ENCODE data around the gene ARHGEF7. TPM values are rescaled to one million over a fixed set of nuclear protein-coding genes. Genes with fewer than 3 reads are reported as not detected.

ARHGEF7 gene
- total and polyA plus RNA-seq, 2 experiments from 2014 or later: 30.1 to 46.8 TPM

GRCh38 chr13:111252446-111253364 lies 137.6 kb downstream of the ARHGEF7 start:
- H3K4me2 ChIP-seq: no peak overlapping the region
- H4K20me1 ChIP-seq (ENCODE audit: insufficient read depth, poor library complexity, severe bottlenecking): peaks cover 8% of the 10 kb centered on the region
- H3K27me3 ChIP-seq: no peaks in the 10 kb centered on the region
- no peaks in the 10 kb centered on the region for H3K9me2 ChIP-seq (replicated peaks; ENCODE audit: insufficient read depth)
- TF ChIP-seq EZH2 (IDR thresholded peaks at IDR 0.05; ENCODE audit: borderline replicate concordance) (no peak), EZH2phosphoT487 (IDR thresholded peaks at IDR 0.05; ENCODE audit: low read depth, severe bottlenecking, unreplicated experiment) (no peak)
- TF ChIP-seq, protein P1, sequence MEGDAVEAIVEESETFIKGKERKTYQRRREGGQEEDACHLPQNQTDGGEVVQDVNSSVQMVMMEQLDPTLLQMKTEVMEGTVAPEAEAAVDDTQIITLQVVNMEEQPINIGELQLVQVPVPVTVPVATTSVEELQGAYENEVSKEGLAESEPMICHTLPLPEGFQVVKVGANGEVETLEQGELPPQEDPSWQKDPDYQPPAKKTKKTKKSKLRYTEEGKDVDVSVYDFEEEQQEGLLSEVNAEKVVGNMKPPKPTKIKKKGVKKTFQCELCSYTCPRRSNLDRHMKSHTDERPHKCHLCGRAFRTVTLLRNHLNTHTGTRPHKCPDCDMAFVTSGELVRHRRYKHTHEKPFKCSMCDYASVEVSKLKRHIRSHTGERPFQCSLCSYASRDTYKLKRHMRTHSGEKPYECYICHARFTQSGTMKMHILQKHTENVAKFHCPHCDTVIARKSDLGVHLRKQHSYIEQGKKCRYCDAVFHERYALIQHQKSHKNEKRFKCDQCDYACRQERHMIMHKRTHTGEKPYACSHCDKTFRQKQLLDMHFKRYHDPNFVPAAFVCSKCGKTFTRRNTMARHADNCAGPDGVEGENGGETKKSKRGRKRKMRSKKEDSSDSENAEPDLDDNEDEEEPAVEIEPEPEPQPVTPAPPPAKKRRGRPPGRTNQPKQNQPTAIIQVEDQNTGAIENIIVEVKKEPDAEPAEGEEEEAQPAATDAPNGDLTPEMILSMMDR (IDR thresholded peaks at IDR 0.05; ENCODE audit: poor library complexity): no peak
- H3K79me2 ChIP-seq: peaks cover 14% of the 10 kb centered on the region
- H2AFZ ChIP-seq: no peak overlapping the region
- no peak for DNase-seq (ENCODE audit: low spot score)
- 83% methylated on average over 6 of the region's 6 CpGs for WGBS (ENCODE audit: low lambda C conversion rate, missing lambda C conversion rate)
- H3K27ac ChIP-seq: no peak overlapping the region
- H3K4me3 ChIP-seq: no peak overlapping the region
- H3K9me3 ChIP-seq (ENCODE audit: low read depth): no peaks in the 10 kb centered on the region
- H3K4me1 ChIP-seq (ENCODE audit: insufficient read depth): peaks cover 5% of the 10 kb centered on the region
- H3K36me3 ChIP-seq (replicated peaks; ENCODE audit: insufficient read depth, low read depth): no peaks in the 10 kb centered on the region

DNA sequence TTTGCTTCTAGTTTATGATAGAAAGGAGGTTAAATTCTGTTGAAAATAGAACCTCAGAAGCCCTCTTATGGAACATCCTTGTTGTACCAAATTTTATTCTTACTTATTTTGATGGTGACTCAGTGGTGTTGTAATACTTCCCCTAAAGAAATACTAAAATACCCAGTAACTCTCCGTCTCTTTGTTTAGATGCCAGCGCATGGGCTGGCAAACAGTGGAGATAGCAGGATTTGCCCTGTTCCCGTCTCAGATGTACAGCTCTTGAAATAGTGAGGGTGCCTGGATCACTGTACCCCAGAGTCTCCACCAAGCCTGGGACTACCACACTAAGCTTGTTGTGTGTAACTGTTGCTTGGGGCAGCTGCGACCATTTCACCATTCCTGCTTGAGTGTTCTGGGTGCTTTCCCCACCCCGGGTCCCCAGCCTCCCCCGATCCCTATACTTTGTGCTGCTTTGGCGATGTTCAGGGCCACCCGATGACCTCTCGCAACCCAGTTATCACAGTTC lies 138.3 kb downstream of the ARHGEF7 start:
- Histone ChIP-seq H3K27me3 (no peaks in the 10 kb centered on the region), H3K9me2 (replicated peaks; ENCODE audit: insufficient read depth) (no peaks in the 10 kb centered on the region), H3K79me2 (peaks cover 10% of the 10 kb centered on the region), H3K36me3 (replicated peaks; ENCODE audit: insufficient read depth, low read depth) (no peaks in the 10 kb centered on the region), H4K20me1 (ENCODE audit: insufficient read depth, poor library complexity, severe bottlenecking) (peaks cover 3% of the 10 kb centered on the region), H3K4me2 (no peak overlapping the region), H3K4me3 (no peak overlapping the region), H3K27ac (no peak overlapping the region), H3K9me3 (ENCODE audit: low read depth) (no peaks in the 10 kb centered on the region), H3K4me1 (ENCODE audit: insufficient read depth) (no peaks in the 10 kb centered on the region), H2AFZ (no peak overlapping the region)
- DNase-seq (ENCODE audit: low spot score): no peak
- TF ChIP-seq, protein P1 (IDR thresholded peaks at IDR 0.05; ENCODE audit: poor library complexity): no peak
- TF ChIP-seq EZH2phosphoT487 (IDR thresholded peaks at IDR 0.05; ENCODE audit: low read depth, severe bottlenecking, unreplicated experiment) (no peak), EZH2 (IDR thresholded peaks at IDR 0.05; ENCODE audit: borderline replicate concordance) (no peak)
- 99% methylated on average over 9 of the region's 9 CpGs for WGBS (ENCODE audit: low lambda C conversion rate, missing lambda C conversion rate)

GRCh38 chr13:111255228-111255790 lies 140.2 kb downstream of the ARHGEF7 start:
- 96% methylated on average over 10 of the region's 10 CpGs for WGBS (ENCODE audit: low lambda C conversion rate, missing lambda C conversion rate)
- no peak for DNase-seq (ENCODE audit: low spot score)
- no peak overlapping the region for H3K4me3 ChIP-seq
- no peaks in the 10 kb centered on the region for H3K79me2 ChIP-seq
- no peaks in the 10 kb centered on the region for H3K9me3 ChIP-seq (ENCODE audit: low read depth)
- H4K20me1 ChIP-seq (ENCODE audit: insufficient read depth, poor library complexity, severe bottlenecking): no peaks in the 10 kb centered on the region
- H3K9me2 ChIP-seq (replicated peaks; ENCODE audit: insufficient read depth): no peaks in the 10 kb centered on the region
- H3K4me1 ChIP-seq (ENCODE audit: insufficient read depth): no peaks in the 10 kb centered on the region
- H3K4me2 ChIP-seq: no peak overlapping the region
- H3K27ac ChIP-seq: no peak overlapping the region
- H3K36me3 ChIP-seq (replicated peaks; ENCODE audit: insufficient read depth, low read depth): no peaks in the 10 kb centered on the region
- no peak for TF ChIP-seq EZH2phosphoT487 (IDR thresholded peaks at IDR 0.05; ENCODE audit: low read depth, severe bottlenecking, unreplicated experiment)
- no peak for TF ChIP-seq EZH2 (IDR thresholded peaks at IDR 0.05; ENCODE audit: borderline replicate concordance)
- TF ChIP-seq, protein P1 (IDR thresholded peaks at IDR 0.05; ENCODE audit: poor library complexity): no peak
- H3K27me3 ChIP-seq: no peaks in the 10 kb centered on the region
- no peak overlapping the region for H2AFZ ChIP-seq
